Ramos (cell line): ENCODE data around the gene OSBP.

Experiments
- in situ Hi-C: fragments of 300-500 bp; cut with MboI; formaldehyde crosslinking; loops from one replicate; pipeline ENCODE4 v1.14.3; 2022; ENCODE audit warnings: low sequenced_read_pairs; ENCODE audit not compliant: unreplicated experiment

The OSBP gene

DNA sequence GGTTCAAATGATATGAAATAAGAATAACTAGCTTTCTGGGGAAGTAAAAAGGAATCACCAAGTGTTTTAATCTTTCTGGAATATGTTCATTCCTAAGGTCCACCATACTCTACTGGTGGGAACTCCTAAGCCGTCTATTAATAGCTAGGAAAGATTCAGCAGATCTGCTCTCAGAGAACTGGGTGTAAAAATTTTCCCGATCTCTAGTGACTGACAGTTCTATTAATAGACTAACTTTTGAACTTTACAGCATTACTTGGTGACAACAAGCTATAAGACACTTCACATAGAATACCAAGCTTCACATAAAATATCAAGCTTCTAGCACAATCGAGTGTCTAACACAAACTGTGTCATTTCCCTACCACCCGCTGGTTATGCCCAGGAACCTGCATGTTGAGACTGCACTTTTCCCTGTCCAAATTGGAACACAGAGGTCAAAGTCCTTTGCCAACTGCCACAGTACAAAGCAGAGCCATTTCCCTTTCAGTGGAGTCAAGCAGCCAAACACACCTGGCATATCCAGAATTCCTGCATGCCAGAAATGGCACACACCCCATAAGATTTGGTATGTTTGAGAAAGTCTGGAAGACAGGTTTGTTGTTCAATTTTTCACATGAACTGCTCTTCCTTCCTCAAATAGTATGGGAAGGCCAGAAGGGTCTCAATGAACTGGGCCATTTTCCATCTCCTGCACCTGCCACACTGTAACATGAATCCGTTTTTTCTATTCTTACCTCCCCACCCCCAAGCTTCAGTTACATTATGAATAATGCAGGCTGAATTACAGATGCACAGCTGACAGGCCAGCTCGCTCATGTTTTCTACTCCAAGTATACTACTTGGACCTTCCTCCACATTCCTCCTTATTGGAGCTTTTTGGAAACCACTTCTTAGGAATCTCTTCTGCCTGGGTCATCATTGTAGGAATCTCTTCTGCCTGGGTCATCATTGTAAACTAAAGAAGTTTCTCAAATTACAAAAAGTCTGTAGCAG is 3.7 kb downstream of the OSBP start:
- in situ Hi-C loops, result no loop called here

DNA sequence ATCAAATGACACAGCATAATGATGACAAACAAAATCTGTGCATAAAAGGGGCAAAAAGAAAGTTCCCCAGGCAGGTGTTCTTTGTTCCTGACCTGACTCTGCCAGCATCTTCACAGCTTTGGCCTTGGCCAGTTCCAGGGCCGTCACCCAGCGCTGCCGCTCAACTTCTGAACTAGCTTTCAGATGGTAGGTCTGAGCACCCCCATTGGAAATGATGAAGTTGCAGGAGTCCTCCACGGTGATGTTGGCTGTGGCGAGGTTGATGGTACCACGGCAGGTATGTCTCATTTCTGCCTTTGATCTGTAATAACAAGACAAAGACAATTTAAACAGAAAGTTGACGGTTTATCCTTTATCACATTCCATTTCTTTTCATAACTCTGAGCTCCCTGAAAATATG is 5.3 kb downstream of the OSBP start:
- in situ Hi-C loops, result no loop called here

DNA sequence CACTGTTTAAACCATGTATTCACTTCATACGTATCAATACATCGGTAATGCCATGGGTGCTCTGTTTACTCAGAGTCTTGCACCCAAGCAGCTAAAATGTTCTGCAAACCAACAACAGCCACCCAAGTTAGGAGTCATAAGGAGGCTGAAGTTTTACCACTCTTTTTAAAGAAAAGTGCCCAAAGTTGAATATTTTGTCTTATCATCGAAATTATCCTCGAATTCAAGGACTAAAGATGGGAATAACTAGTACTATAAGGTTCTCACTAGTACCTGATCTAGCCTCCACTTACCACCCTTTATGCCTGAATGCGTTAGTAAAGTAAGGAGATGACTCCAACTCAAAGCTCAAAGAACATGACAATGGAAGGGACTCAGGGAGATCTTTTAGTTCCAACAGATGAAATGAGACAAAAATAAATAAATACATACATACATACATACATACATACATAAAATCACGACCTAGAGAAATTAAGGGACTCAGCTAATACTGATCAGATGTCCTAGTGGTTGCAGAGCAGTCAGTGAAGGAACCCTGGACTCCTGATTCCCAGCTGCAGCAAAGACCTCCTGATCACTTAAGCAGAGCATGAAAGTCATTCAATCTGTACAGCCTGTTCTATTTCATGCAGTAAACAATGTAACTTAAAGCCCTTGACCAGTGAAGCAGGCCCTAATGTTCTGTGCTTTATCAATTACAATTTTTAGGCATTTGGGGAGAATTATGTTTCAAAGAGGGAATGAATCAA is 7.7 kb downstream of the OSBP start:
- in situ Hi-C loops, result no loop called here

DNA sequence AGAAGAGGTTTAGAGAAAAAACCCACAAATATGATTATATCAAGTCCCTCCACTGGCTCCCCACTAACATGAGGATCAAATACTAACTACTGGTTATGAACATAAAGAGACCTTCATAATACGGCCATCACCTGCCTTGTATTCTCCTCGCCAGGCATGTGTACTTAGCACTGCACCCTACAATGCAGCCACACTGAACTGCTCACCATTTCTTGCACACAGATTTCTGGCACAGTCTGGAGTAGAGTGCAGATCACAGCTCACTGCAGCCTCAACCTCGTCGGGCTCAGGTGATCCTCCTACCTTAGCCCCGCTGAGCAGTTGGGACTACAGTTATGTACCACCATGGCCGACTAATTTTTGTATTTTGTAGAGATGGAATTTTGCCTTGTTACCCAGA is 13.1 kb downstream of the OSBP start:
- in situ Hi-C loops, result no loop called here

DNA sequence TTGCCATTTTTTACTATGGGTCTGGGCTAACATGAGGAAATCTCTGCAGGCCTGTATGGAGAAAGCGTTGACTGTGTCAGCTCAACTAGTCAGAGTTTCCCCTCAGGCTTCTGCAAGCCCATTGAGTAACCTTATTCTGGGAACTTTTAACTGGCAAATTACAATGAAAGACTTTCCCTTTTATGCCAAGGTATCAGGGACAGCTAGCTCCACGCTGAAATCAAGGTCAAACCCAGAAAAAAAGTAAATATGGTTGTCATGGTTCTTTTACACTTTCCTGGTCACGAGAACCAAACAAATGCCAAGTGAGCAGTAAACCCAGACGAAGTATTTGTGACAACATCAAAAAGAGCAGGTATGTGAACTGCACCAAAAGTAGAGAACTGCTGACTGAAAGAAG is 13.8 kb downstream of the OSBP start:
- in situ Hi-C loops, result no loop called here

DNA sequence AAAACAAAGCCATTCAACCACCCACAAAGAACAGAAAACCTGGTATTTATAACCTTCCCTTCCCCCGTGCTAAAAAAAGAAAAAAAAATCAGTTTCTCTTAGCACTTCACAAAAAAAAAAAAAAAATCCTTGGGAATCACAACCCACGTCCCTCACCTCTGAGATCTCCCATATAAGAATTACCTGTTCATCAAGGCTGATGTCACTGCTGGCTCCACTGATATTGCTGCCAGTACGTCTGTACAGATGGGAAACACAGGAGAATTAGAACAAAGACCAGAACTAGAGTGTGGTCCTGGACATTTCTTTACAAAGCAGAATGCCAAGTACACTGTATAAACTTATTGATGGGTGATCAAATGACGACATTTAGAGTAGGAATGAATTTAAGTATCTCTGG is 14.9 kb downstream of the OSBP start:
- in situ Hi-C loops, result no loop called here

DNA sequence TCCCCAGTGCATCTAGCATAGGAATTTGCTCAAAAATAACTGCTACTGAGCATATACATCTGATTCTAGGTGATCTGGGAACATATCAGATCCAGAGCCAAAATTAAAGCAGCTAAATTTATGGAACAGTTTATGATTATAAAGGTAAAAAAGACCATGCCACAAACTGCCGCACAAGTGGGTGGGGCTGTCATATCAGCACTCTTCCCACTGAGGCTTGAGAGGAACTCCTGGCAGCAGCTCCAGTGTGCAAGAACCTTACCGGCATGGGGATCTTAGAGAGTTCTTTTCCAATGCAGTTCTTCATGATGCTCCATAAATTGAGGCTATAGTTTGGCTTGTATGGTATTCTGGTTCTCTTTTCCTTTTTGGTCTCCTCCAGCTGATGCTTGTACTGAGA is 15.3 kb downstream of the OSBP start:
- in situ Hi-C loops, result no loop called here

DNA sequence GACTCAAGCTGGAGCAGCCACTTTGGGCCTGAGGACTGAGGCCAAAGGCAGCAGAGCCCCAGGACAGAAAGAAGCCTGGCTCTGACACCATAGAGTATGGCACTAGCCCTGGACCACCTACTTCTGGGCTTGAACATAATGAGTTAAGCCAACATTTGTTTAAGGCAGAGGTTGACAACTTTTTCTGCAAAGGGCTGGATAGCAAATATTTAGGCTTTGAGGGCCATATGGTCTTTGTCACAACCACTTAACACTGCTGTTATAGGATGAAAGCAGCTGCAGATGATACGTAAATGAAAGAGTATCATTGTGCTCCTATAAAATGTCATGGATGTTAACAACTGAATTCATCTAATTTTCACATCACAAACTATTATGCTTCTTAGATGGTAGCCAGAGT is 16.6 kb downstream of the OSBP start:
- in situ Hi-C loops, result no loop called here

DNA sequence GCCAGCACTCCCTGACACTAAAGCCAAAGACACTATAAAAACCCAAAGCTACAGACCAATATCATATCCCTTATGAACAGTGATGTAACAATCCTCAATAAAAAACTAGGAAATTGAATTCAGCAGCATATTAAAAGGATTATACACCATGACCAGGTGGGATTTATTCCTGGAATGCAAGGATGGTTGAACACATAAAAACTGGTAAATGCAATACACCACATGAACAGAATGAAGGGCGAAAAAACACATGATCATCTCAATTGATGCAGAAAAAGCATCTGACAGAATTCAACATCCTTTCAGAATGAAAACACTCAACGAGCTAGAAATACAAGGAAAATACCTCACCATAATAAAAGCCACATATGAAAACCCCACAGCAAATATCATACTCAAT is 31.3 kb downstream of the OSBP start:
- in situ Hi-C loops, result no loop called here

DNA sequence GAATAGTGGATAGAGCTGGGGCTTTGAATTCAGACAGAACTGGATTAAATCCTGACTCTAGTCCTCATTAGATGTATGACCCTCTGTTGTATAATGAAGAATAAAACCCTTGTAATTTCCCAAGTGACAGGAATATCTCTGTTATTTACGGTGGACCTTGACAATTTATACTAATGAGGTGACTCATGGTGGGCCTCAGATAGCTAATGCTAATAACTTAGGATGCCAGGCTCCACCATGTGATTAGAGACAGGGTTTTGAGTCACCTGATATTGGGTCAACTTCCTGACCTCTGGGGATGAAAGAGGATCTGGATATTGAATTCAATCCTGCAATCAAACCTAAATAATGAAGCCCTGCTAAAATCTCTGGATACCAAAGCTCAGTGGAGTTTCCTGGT is 33.6 kb downstream of the OSBP start:
- in situ Hi-C loops, result no loop called here

DNA sequence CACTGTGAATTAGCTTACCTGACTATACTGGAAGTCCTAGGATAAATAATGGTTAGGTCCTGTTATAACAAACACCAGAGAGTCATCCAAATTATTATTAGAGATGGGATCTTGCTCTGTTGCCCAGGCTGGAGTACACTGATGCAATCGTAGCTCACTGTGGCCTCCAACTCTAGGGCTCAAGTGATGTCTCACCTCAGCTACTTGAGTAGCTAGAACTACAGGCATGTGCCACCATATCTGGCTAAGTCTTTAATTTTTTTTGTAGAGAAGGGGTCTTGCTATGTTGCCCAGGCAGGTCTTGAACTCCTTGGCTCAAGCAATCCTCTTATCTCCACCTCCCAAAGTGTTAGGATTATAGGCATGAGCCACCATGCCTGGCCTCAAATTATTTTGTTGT is 37.2 kb downstream of the OSBP start:
- in situ Hi-C loops, result no loop called here

DNA sequence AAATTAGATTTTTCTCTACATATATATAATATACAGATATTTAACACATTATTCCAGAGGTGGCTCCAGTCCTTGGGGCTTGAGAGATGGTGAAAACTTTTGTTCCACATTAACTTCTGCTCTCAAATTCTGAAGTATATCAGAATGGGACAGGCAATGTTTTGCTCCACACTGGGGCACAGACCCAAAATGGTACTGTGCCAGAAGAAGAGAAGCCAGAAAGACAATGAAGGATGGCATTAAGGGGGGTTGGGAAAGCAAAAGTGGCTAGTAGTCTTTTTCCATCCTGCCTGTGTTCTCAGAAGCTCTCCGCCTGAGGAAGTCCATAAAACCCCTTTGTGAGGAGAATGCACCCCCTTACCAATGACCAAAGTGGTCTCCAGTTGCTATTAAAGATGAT is 40.1 kb downstream of the OSBP start:
- in situ Hi-C loops, result no loop called here

DNA sequence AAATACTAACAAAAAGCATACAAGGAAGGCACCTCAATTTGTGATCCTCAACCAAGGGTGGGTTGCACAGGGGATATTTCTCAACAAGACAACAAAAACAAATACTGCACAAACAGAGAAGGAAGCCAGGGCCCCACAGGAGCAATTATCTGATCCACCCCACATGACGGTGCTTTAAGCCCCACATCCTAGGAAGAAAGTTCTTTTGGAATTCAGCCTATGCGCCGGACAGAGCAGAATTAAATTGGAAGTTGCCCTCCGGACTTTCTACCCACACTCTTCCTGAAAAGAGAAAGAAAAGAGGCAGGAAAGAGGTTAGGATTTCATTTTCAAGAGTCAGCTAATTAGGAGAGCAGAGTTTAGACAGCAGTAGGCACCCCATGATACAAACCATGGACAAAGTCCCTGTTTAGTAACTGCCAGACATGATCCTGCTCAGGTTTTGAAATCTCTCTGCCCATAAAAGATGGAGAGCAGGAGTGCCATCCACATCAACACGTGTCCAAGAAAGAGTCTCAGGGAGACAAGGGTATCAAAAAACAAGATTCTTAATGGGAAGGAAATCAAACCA is 40.6 kb downstream of the OSBP start:
- in situ Hi-C loops, result loop anchor here (25.0 kb wide), 1 partner anchor 237 kb away; the partner anchor contains the start of gene MRPL16

DNA sequence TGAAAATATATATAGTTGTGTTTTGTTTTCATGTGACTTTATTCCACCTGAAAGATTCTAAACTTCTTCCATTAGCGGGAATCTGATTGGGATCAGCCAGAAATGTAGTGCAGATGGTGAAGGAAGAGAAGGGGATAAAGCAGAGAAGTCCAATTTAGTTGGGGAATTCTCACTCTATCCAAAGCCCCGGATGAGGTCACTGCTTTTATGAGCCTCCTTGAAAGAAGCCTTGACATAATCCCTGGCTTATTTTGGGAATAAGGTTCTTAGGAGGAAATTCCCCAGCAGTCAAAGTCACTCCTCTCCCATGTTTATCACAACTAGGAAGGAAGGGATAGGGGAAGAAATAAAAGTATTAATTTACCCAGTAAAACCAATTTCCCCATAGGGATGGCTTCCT is 41.1 kb downstream of the OSBP start:
- in situ Hi-C loops, result loop anchor here (25.0 kb wide), 1 partner anchor 238 kb away; the partner anchor contains the start of gene MRPL16

DNA sequence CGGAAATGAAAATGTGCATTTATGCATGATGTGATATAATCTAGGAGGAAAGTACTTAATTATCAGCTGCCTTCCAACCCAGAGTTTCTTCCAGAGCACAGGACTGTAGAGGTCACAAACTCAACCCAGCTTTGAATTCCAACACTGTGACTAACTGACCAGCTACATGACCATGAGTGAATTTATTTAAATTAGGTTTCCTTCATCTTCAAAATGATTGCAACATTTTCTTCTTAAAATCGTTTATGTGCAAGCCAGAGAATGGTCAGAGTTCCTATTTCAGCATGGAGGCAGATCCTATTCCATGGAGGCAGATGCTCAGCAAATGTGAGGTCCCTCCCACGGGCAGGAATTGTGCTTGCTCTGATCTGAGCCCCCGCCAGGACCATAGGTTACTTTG is 42.4 kb downstream of the OSBP start:
- in situ Hi-C loops, result loop anchor here (25.0 kb wide), 1 partner anchor 239 kb away; the partner anchor contains the start of gene MRPL16

DNA sequence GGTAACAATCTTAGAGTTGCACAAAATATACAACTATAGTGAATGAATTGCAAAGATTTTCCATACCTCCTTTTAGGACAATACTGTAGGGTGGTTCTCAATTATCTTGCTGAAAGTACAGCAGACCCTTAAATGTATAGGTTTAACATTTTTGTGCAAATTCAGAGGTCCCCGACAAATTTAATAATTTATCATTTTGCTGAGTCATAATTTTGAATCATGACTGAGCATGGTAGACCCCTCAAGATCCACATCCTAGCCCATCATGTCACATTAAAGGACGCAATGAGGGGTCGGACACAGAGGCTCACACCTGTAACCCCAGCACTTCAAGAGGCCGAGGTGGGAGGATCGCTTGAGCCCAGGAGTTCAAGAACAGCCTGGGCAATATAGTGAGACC is 43.5 kb downstream of the OSBP start:
- in situ Hi-C loops, result loop anchor here (25.0 kb wide), 1 partner anchor 240 kb away; the partner anchor contains the start of gene MRPL16

DNA sequence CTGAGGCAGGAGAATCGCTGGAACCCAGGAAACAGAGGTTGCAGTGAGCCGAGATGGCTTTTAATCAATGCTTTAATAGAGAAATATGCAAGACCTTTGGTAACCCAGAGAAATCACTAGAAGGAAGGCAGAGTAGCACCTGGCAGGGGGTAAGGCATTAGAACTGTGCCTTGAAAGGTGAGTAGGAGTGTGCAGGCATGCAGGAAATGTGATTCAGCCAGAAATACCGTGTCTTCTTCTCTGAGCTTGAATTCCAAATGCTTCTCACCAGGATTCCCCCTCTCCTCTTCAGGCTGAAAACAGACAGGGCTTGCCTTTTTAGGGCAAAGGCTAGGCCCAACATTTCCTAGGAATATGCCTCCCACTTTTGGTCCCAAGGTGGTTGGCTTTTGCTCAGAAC is 53.3 kb downstream of the OSBP start:
- in situ Hi-C loops, result loop anchor here (25.0 kb wide), 1 partner anchor 250 kb away; the partner anchor contains the start of gene MRPL16

DNA sequence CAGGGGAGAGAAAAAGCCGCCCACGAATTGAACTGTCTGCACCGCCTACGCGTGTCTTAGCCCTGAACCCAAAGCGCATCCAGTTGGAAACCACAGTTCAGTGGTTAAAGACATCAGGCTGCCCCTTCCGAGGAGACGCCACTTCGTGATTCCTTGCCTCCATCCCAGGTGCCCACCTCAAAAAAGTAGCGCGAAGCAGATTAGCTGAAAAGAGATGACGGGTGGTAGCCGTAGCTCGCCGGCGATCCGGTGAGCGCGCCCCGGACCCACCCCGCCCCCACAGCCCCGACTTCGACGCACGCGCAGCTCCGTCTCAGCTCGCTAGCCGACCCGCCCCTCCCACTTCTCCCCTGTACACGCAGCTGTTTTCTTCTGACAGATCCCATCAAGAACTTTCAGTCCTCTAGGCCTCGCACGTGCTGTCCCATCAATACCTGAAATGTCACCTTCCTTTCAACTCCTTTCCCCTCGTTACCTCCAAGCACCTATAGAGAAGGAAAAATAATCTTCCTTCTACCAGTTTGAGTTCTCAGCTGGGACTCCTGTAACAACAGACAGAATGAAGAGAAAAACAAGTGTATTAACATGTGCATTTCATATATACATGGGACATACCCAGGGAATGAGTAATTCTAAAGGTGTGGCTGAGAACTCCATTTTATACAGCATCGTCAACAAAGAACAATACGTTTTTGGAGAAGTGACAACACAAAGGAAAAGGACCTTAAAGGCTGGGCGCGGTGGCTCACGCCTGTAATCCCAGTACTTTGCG is 54.7 kb downstream of the OSBP start:
- in situ Hi-C loops, result loop anchor here (25.0 kb wide), 1 partner anchor 251 kb away; the partner anchor contains the start of gene MRPL16

DNA sequence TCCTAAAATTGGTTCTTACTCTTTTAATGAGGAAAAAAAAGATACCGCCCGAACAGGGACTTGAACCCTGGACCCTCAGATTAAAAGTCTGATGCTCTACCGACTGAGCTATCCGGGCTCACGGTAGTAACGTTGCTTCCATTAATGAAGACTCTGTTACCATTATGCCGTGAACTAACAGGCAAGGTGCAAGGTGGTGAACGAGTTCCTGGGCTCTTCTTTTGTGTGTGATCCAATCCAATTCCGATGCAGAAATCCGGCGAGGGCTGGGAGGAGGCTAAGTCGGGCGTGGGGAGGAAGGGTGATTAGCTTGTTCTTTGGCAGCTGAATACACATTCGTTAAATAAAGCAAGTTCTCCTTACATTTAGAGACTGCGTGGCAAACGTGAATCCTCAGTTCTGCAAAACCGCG is 55.3 kb downstream of the OSBP start:
- in situ Hi-C loops, result loop anchor here (25.0 kb wide), 1 partner anchor 252 kb away; the partner anchor contains the start of gene MRPL16

DNA sequence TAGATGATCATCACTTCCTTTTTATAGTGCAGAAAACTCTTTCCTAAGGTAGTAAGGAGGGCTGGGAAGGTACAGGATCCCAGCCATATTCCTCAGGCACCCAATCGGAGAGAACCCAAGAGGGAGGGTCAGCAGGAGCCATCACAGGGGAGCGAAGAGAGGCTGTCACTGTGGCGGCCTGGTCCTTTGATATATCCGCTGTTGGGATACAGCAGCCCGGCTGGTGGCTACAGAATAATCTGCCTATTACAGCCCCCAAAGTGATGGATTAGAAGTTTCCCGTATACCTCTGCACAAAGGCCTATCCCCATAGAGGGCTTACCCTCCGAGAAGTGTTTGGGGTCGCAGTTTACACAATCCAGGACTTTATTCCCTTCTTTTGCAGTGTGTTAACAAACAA is 55.7 kb downstream of the OSBP start:
- in situ Hi-C loops, result loop anchor here (10.0 to 25.0 kb wide), 2 partner anchors 105 to 252 kb away; partner anchors contain the start of genes MRPL16 and PATL1
